Smooth muscle cell (in vitro differentiated cells): ENCODE data around the gene TRIP11. TPM values are rescaled to one million over a fixed set of nuclear protein-coding genes. Genes with fewer than 3 reads are reported as not detected.

Experiments used
- DNase-seq: peaks from one replicate; lab custom pipeline; 2025; ENCODE audit not compliant: unreplicated experiment; lab: John Stamatoyannopoulos, UW
- H2AFZ ChIP-seq: fragments of 200-600 bp; sonication (generic); 2 replicates; pipeline ENCODE4 v1.6.0; 2016; ENCODE audit warnings: antibody characterized with exemption, low read depth, mild to moderate bottlenecking
- H3F3A ChIP-seq: fragments of 200-600 bp; sonication (generic); 2 replicates; pipeline ENCODE4 v1.6.0; 2017; ENCODE audit warnings: antibody characterized with exemption, low read depth
- H3K27ac ChIP-seq: fragments of 200-600 bp; sonication (generic); 2 replicates; pipeline ENCODE4 v1.5.1; 2016; ENCODE audit warnings: low read depth, mild to moderate bottlenecking
- H3K27me3 ChIP-seq: fragments of 200-600 bp; sonication (generic); 2 replicates; pipeline ENCODE4 v1.6.1; 2016; ENCODE audit warnings: low read depth, mild to moderate bottlenecking
- H3K36me3 ChIP-seq: fragments of 200-600 bp; sonication (generic); 2 replicates; pipeline ENCODE4 v1.5.1; 2016; ENCODE audit warnings: low read depth
- H3K4me1 ChIP-seq: fragments of 200-600 bp; sonication (generic); 2 replicates; pipeline ENCODE4 v1.5.1; 2016; ENCODE audit warnings: low read depth
- H3K4me2 ChIP-seq: fragments of 200-600 bp; sonication (generic); 2 replicates; pipeline ENCODE4 v1.6.0; 2016; ENCODE audit warnings: mild to moderate bottlenecking
- H3K4me3 ChIP-seq: fragments of 200-600 bp; sonication (generic); 2 replicates; pipeline ENCODE4 v1.5.1; 2016; ENCODE audit warnings: mild to moderate bottlenecking
- H3K79me2 ChIP-seq: fragments of 200-600 bp; sonication (generic); 2 replicates; pipeline ENCODE4 v1.6.0; 2016; ENCODE audit warnings: low read depth, mild to moderate bottlenecking
- H3K9ac ChIP-seq: fragments of 200-600 bp; sonication (generic); 2 replicates; pipeline ENCODE4 v1.6.0; 2016; ENCODE audit warnings: low read depth
- H3K9me3 ChIP-seq: fragments of 200-600 bp; sonication (generic); replicated peaks from 2 replicates; pipeline ENCODE4 v1.5.1; 2016; ENCODE audit warnings: low read depth
- H4K20me1 ChIP-seq: fragments of 200-600 bp; sonication (generic); 2 replicates; pipeline ENCODE4 v1.6.0; 2016; ENCODE audit warnings: low read depth
- CTCF ChIP-seq: fragments of 200-600 bp; sonication (generic); IDR thresholded peaks from 2 replicates; pipeline ENCODE4 v1.5.1; 2017; ENCODE audit warnings: borderline replicate concordance, mild to moderate bottlenecking, antibody characterized with exemption; ENCODE audit not compliant: insufficient read depth, poor library complexity, severe bottlenecking
- WGBS: methylation state at CpG from one replicate; pipeline ENCODE4 v1.1.7; 2016; ENCODE audit warnings: low lambda C conversion rate; 5-methylcytosine and 5-hydroxymethylcytosine counted together
- polyA plus RNA-seq: library from polyadenylated mRNA; unstranded; fragments of >200 nt; fragmentation: Nextera tagmentation; extraction: Ambion mirVana; gene quantifications from 2 replicates; pipeline ENCODE4 v1.2.1, GENCODE V29; 2016
- total RNA-seq: library from RNA; depleted of rRNA; stranded (reverse); fragments of >200 nt; gene quantifications from 2 replicates; pipeline ENCODE4 v1.2.3, GENCODE V29; 2014

TRIP11 gene
- total and polyA plus RNA-seq, 2 experiments from 2014 or later = 30.0 to 38.1 TPM

- Histone ChIP-seq H3K27ac (no peak overlapping the region), H3K36me3 (peaks cover 13% of the 10 kb centered on the region), H4K20me1 (peaks cover 21% of the 10 kb centered on the region), H3K4me3 (no peak overlapping the region), H3K79me2 (peaks cover 15% of the 10 kb centered on the region), H3K4me1 (no peaks in the 10 kb centered on the region), H3K9ac (no peak overlapping the region), H3K27me3 (no peaks in the 10 kb centered on the region), H3K4me2 (no peak overlapping the region), H2AFZ (no peak overlapping the region), H3F3A (no peaks in the 10 kb centered on the region), H3K9me3 (no peaks in the 10 kb centered on the region)
- 88% methylated on average over 4 of the region's 4 CpGs for WGBS
- no peak for TF ChIP-seq CTCF
- no peak for DNase-seq
Measured at GRCh38 chr14:91985008-91985407, 54.9 kb downstream of the TRIP11 start.

GRCh38 chr14:91983588-91983987, 56.3 kb downstream of the TRIP11 start:
- WGBS = 98% methylated on average over 4 of the region's 4 CpGs
- DNase-seq = no peak
- peaks cover 9% of the 10 kb centered on the region for H3K36me3 ChIP-seq
- no peaks in the 10 kb centered on the region for H3F3A ChIP-seq
- no peak overlapping the region for H2AFZ ChIP-seq
- no peaks in the 10 kb centered on the region for H3K9me3 ChIP-seq
- H3K79me2 ChIP-seq = peaks cover 8% of the 10 kb centered on the region
- H3K4me1 ChIP-seq = no peaks in the 10 kb centered on the region
- no peak overlapping the region for H3K27ac ChIP-seq
- H3K27me3 ChIP-seq = no peaks in the 10 kb centered on the region
- H3K4me3 ChIP-seq = no peak overlapping the region
- H3K9ac ChIP-seq = no peak overlapping the region
- TF ChIP-seq CTCF = no peak
- peaks cover 23% of the 10 kb centered on the region for H4K20me1 ChIP-seq
- no peak overlapping the region for H3K4me2 ChIP-seq

- no peaks in the 10 kb centered on the region for H3K9me3 ChIP-seq
- peak overlapping the region; percentile 68 for H3K27ac ChIP-seq
- no peak overlapping the region for H3K4me3 ChIP-seq
- no peak for TF ChIP-seq CTCF
- DNase-seq = no peak
- peak overlapping the region; percentile 5 for H3K4me2 ChIP-seq
- peaks cover 17% of the 10 kb centered on the region for H3K79me2 ChIP-seq
- H3F3A ChIP-seq = no peaks in the 10 kb centered on the region
- peaks cover 14% of the 10 kb centered on the region for H3K36me3 ChIP-seq
- H3K27me3 ChIP-seq = no peaks in the 10 kb centered on the region
- no peak overlapping the region for H2AFZ ChIP-seq
- peaks cover 18% of the 10 kb centered on the region for H4K20me1 ChIP-seq
- no peak overlapping the region for H3K9ac ChIP-seq
- no peaks in the 10 kb centered on the region for H3K4me1 ChIP-seq
Measured at GRCh38 chr14:91980157-91980556, 59.7 kb downstream of the TRIP11 start.

GRCh38 chr14:91977884-91978283, 62.0 kb downstream of the TRIP11 start:
- no peak for TF ChIP-seq CTCF
- WGBS = 80% methylated on average over 5 of the region's 5 CpGs
- Histone ChIP-seq H3K9ac (no peak overlapping the region), H4K20me1 (peaks cover 18% of the 10 kb centered on the region), H3K36me3 (peaks cover 27% of the 10 kb centered on the region), H3F3A (no peaks in the 10 kb centered on the region), H3K9me3 (no peaks in the 10 kb centered on the region), H3K27ac (no peak overlapping the region), H2AFZ (no peak overlapping the region), H3K4me1 (no peaks in the 10 kb centered on the region), H3K27me3 (no peaks in the 10 kb centered on the region), H3K4me2 (no peak overlapping the region), H3K79me2 (peaks cover 8% of the 10 kb centered on the region), H3K4me3 (no peak overlapping the region)
- DNase-seq = no peak
